Osteocyte (in vitro differentiated cells): ENCODE measurements around the gene BPIFB4. TPM values are rescaled to one million over a fixed set of nuclear protein-coding genes. Genes with fewer than 3 reads are reported as not detected.
"Not testable (repeated sequence)": the region's sequence is repeated elsewhere in the genome, so short reads cannot be mapped to it uniquely, and the experiment has no call there.

Source experiments
- DNase-seq: peaks from one replicate; pipeline ENCODE4 v3.0.0; 2021; ENCODE audit warnings: mixed read lengths; ENCODE audit not compliant: unreplicated experiment; ENCODE audit errors: extremely low spot score
- H3K27ac Mint-ChIP-seq: one replicate; pipeline ENCODE4 v1.8.0; 2021; ENCODE audit warnings: mild to moderate bottlenecking, mixed read lengths; ENCODE audit not compliant: unreplicated experiment
- H3K27me3 Mint-ChIP-seq: one replicate; pipeline ENCODE4 v1.8.0; 2021; ENCODE audit warnings: mixed read lengths; ENCODE audit not compliant: unreplicated experiment
- H3K36me3 Mint-ChIP-seq: one replicate; pipeline ENCODE4 v1.8.0; 2021; ENCODE audit warnings: mixed read lengths; ENCODE audit not compliant: unreplicated experiment
- H3K4me1 Mint-ChIP-seq: one replicate; pipeline ENCODE4 v1.8.0; 2021; ENCODE audit warnings: mixed read lengths; ENCODE audit not compliant: unreplicated experiment
- H3K4me3 Mint-ChIP-seq: one replicate; pipeline ENCODE4 v1.8.0; 2021; ENCODE audit warnings: mild to moderate bottlenecking, moderate library complexity, mixed read lengths; ENCODE audit not compliant: unreplicated experiment
- H3K9me3 Mint-ChIP-seq: one replicate; pipeline ENCODE4 v1.8.0; 2021; ENCODE audit warnings: mixed read lengths; ENCODE audit not compliant: unreplicated experiment
- CTCF ChIP-seq: fragments of 200-600 bp; sonication (generic); IDR thresholded peaks from 2 replicates; pipeline ENCODE4 v1.5.0; 2021; ENCODE audit warnings: antibody characterized with exemption, mild to moderate bottlenecking, moderate library complexity
- total RNA-seq: library from RNA; stranded (reverse); gene quantifications from 2 replicates; pipeline ENCODE4 v1.2.1, GENCODE V29; 2021

The BPIFB4 gene
- total RNA-seq, 1 donor from 2014 or later, result not detected

DNA sequence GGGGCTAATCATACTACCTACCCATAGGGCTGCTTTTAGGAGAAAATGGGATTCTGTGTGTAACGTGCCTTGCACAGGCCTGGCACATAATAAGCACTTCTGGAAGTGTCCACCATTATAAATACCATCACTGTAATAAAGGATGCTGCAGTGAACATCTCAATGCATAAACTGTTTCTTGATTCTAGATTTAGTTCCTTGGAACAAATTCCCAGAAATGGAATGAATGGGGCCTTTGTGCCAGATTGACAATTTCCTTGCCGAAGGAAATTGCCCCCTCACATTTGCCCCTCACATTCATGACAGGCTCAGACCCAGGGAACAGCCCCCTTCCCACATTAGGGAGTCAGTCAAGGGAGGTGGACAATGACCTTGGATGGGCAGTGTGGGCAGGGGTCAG is 29.2 kb downstream of the BPIFB4 start:
- DNase-seq, result no peak

DNA sequence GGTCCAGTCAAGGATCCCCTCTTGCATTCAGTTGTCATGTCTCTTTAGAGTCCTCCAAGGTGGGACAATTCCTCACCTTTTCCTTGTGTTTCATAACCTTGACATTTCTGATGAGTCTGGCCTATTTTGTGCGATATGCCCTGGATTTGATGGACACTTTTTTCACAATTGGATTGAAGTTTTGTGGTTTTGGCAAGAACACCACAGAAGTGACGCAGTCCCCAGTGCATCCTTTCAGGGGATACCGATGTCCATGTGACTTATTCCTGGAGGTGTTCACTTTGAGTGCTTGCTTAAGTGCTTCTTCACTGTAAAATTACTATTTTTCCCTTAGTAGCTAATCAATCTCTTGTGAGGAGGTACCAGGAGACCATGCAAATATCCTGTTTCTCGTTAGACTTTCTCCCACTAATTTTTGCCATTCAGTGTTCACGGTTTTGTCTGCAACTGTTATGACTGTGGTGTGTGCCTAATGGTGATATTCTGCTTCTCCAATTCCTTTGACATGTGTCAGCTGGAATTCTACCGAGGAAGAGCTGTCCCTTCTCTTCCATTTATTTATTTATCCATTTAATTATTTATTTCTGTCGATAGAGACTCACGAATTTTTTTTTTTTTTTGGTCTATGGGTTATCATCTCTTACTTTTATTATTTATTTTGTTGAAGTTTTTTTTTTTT is 30.8 kb downstream of the BPIFB4 start:
- H3K27ac Mint-ChIP-seq, result no peak overlapping the region
- TF ChIP-seq CTCF, result no peak
- no peaks in the 10 kb centered on the region for H3K4me1 Mint-ChIP-seq
- no peak overlapping the region for H3K4me3 Mint-ChIP-seq
- H3K9me3 Mint-ChIP-seq, result no peaks in the 10 kb centered on the region
- no peak for DNase-seq
- H3K36me3 Mint-ChIP-seq, result no peaks in the 10 kb centered on the region
- peaks cover 2% of the 10 kb centered on the region for H3K27me3 Mint-ChIP-seq

More for the DNA sequence above, 29.2 kb downstream of the BPIFB4 start:
- Mint-ChIP-seq H3K9me3 (no peaks in the 10 kb centered on the region), H3K36me3 (no peaks in the 10 kb centered on the region), H3K4me1 (no peaks in the 10 kb centered on the region), H3K27me3 (peaks cover 2% of the 10 kb centered on the region), H3K4me3 (no peak overlapping the region), H3K27ac (no peak overlapping the region)
- TF ChIP-seq CTCF, result no peak

- no peak for DNase-seq
- Mint-ChIP-seq H3K27ac (no peak overlapping the region), H3K9me3 (no peaks in the 10 kb centered on the region), H3K4me1 (no peaks in the 10 kb centered on the region), H3K4me3 (no peak overlapping the region), H3K27me3 (no peaks in the 10 kb centered on the region), H3K36me3 (no peaks in the 10 kb centered on the region)
- no peak for TF ChIP-seq CTCF
Measured at GRCh38 chr20:33111306-33111705, 31.9 kb downstream of the BPIFB4 start.

DNA sequence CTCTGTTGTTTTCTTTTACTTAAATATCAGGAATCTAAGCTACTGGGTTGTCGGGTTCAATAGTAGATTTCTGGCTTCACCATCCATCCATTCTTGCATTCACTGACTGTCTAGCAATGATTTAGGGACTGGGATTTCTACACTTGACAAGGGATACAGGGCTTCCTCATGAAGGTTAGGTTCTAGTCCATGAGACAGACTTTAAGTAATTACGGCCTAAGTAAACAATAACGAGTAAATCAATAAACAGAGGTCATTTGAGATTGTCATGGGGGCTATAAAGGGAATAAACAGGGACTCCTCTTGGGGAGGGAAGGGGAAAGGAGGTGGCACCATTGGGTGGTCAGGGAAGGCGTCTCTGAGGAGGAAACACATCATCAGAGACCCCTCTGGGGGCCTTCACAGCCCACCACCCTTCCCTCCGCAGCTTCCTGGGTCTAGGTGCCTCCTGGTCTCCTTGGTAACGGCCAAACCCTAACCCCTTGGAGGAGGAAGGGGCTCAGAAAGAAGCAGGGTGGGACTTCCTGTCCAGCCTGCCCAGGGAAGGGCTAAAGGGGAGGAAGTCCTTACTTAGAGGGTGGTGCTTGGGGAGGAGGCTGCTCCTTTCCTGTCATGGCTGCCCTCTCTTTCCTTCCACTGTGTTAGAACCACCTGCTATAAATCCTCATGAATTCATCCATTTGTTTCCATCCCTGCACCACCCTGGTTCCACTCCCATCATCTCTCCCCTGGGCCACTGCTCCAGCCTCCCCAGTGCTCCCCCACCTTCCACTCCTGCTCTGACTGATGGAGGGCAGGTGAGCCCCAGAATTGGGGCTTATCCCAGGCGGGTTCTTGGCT is 33.3 kb downstream of the BPIFB4 start:
- Mint-ChIP-seq H3K27me3 (no peaks in the 10 kb centered on the region), H3K36me3 (no peaks in the 10 kb centered on the region), H3K9me3 (no peaks in the 10 kb centered on the region), H3K4me3 (no peak overlapping the region), H3K27ac (no peak overlapping the region), H3K4me1 (no peaks in the 10 kb centered on the region)
- DNase-seq, result no peak
- no peak for TF ChIP-seq CTCF

GRCh38 chr20:33113387-33113908 is 34.0 kb downstream of the BPIFB4 start:
- H3K27ac Mint-ChIP-seq, result no peak overlapping the region

DNA sequence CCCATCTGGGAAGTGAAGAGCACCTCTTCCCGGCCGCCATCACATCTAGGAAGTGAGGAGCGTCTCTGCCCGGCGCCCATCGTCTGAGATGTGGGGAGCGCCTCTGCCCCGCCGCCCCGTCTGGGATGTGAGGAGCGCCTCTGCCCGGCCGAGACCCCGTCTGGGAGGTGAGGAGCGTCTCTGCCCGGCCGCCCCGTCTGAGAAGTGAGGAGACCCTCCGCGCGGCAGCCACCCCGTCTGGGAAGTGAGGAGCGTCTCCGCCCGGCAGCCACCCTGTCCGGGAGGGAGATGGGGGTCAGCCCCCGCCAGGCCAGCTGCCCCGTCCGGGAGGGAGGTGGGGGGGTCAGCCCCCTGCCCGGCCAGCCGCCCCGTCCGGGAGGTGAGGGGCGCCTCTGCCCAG is 36.1 kb downstream of the BPIFB4 start:
- H3K36me3 Mint-ChIP-seq, H3K27ac Mint-ChIP-seq, H3K4me3 Mint-ChIP-seq, H3K27me3 Mint-ChIP-seq, DNase-seq, H3K4me1 Mint-ChIP-seq, H3K9me3 Mint-ChIP-seq: not testable (repeated sequence)

More at GRCh38 chr20:33113387-33113908, 34.0 kb downstream of the BPIFB4 start:
- no peak overlapping the region for H3K4me3 Mint-ChIP-seq
- H3K4me1 Mint-ChIP-seq, result no peaks in the 10 kb centered on the region
- H3K27me3 Mint-ChIP-seq, result no peaks in the 10 kb centered on the region
- no peaks in the 10 kb centered on the region for H3K9me3 Mint-ChIP-seq
- no peak for TF ChIP-seq CTCF
- no peaks in the 10 kb centered on the region for H3K36me3 Mint-ChIP-seq
- DNase-seq, result no peak
